ENCODE measurements around the gene SH3BP4. TPM values are rescaled to one million over a fixed set of nuclear protein-coding genes. Genes with fewer than 3 reads are reported as not detected.

SH3BP4 gene
- total and polyA plus RNA-seq, 2 of the 13 experiments (the other 11 are each of a cell fraction or from before 2014, with no cell fraction given), result 34.6 to 99.1 TPM

GRCh38 chr2:235078914-235079472, 127.2 kb downstream of the SH3BP4 start (continued):
- peak; percentile 83 for TF ChIP-seq SP1 (IDR thresholded peaks at IDR 0.05)
- TF ChIP-seq SP1 (CRISPR knock-in tag; IDR thresholded peaks at IDR 0.05), result no peak
- TF ChIP-seq, protein P1, sequence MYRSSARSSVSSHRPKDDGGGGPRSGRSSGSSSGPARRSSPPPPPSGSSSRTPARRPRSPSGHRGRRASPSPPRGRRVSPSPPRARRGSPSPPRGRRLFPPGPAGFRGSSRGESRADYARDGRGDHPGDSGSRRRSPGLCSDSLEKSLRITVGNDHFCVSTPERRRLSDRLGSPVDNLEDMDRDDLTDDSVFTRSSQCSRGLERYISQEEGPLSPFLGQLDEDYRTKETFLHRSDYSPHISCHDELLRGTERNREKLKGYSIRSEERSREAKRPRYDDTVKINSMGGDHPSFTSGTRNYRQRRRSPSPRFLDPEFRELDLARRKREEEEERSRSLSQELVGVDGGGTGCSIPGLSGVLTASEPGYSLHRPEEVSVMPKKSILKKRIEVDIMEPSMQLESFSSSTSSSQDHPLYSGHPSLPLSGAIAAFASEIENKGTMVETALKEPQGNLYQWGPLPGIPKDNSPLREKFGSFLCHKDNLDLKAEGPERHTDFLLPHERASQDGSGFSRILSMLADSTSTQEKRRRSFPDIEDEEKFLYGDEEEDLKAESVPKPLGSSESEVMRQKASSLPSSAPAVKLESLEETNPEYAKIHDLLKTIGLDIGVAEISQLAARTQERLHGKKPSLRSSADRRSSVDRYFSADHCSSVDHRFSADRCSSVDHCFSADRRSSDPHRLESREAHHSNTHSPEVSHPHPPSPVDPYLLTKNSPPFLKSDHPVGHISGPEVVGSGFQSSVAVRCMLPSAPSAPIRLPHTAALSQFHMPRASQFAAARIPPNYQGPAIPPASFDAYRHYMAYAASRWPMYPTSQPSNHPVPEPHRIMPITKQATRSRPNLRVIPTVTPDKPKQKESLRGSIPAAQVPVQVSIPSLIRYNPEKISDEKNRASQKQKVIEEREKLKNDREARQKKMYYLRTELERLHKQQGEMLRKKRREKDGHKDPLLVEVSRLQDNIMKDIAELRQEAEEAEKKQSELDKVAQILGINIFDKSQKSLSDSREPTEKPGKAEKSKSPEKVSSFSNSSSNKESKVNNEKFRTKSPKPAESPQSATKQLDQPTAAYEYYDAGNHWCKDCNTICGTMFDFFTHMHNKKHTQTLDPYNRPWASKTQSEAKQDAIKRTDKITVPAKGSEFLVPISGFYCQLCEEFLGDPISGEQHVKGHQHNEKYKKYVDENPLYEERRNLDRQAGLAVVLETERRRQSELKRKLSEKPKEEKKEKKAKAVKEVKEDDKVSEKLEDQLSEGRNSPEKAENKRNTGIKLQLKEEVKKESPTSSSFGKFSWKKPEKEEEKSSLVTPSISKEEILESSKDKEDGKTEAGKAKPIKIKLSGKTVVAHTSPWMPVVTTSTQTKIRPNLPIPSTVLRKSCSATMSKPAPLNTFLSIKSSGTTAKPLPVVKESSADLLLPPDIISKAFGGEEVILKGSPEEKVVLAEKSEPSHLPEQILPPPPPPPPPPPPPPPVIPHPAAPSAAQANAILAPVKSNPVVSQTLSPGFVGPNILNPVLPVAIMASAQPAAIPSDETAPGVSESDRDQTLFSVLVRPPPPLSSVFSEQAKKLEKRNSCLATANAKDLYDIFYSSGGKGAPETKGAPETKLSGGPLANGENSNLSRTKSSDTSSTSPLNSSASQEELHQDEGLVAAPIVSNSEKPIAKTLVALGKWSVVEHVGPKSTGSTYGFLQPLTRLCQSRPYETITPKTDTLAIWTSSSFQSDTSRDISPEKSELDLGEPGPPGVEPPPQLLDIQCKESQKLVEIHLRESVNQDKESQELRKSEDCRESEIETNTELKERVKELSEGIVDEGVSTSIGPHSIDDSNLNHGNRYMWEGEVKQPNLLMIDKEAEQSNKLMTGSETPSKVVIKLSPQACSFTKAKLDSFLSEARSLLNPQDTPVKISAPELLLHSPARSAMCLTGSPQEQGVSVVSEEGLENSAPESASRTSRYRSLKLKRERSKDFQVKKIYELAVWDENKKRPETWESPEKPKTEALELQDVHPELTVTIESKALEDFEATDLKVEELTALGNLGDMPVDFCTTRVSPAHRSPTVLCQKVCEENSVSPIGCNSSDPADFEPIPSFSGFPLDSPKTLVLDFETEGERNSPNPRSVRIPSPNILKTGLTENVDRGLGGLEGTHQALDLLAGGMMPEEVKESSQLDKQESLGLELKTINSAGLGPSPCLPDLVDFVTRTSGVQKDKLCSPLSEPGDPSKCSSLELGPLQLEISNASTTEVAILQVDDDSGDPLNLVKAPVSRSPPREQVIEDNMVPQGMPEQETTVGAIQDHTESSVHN (CRISPR knock-in tag; IDR thresholded peaks at IDR 0.05), result no peak
- no peak for TF ChIP-seq NFIB (CRISPR knock-in tag; IDR thresholded peaks at IDR 0.05; ENCODE audit: borderline replicate concordance)
- TF ChIP-seq NKX3-1 (CRISPR knock-in tag; IDR thresholded peaks at IDR 0.05), result no peak
- no peak for TF ChIP-seq ZNF207 (IDR thresholded peaks at IDR 0.05; ENCODE audit: borderline replicate concordance)
- no peak for TF ChIP-seq THYN1 (CRISPR knock-in tag; IDR thresholded peaks at IDR 0.05; ENCODE audit: borderline replicate concordance, low read depth)
- TF ChIP-seq NONO (IDR thresholded peaks at IDR 0.05), result peak; percentile 41; the same call in 1 of the 2 replicates
- TF ChIP-seq NONO (CRISPR knock-in tag; conservative IDR thresholded peaks at IDR 0.05), result no peak
- TF ChIP-seq ZNF296 (CRISPR knock-in tag; conservative IDR thresholded peaks at IDR 0.05), result no peak
- no peak for TF ChIP-seq PAWR (CRISPR knock-in tag; IDR thresholded peaks at IDR 0.05; ENCODE audit: borderline replicate concordance)
- TF ChIP-seq PAF1 (CRISPR knock-in tag; IDR thresholded peaks at IDR 0.05), result no peak
- TF ChIP-seq SNAI1 (CRISPR knock-in tag; IDR thresholded peaks at IDR 0.05; ENCODE audit: borderline replicate concordance), result no peak
- no peak for TF ChIP-seq MATR3 (CRISPR knock-in tag; IDR thresholded peaks at IDR 0.05)
- no peak for TF ChIP-seq CREB3 (CRISPR knock-in tag; IDR thresholded peaks at IDR 0.05)
- no peak for TF ChIP-seq RAD21 (CRISPR knock-in tag; IDR thresholded peaks at IDR 0.05)
- peak; percentile 69; the same call in 1 of the 2 replicates for TF ChIP-seq ATM (IDR thresholded peaks at IDR 0.05; ENCODE audit: borderline replicate concordance)
- no peak for TF ChIP-seq GABPB1 (CRISPR knock-in tag; IDR thresholded peaks at IDR 0.05)
- TF ChIP-seq THAP11 (CRISPR knock-in tag; IDR thresholded peaks at IDR 0.05), result no peak
- TF ChIP-seq, protein P2, sequence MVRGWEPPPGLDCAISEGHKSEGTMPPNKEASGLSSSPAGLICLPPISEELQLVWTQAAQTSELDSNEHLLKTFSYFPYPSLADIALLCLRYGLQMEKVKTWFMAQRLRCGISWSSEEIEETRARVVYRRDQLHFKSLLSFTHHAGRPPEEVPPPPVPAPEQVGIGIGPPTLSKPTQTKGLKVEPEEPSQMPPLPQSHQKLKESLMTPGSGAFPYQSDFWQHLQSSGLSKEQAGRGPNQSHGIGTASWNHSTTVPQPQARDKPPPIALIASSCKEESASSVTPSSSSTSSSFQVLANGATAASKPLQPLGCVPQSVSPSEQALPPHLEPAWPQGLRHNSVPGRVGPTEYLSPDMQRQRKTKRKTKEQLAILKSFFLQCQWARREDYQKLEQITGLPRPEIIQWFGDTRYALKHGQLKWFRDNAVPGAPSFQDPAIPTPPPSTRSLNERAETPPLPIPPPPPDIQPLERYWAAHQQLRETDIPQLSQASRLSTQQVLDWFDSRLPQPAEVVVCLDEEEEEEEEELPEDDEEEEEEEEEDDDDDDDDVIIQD (CRISPR knock-in tag; IDR thresholded peaks at IDR 0.05; ENCODE audit: low read depth), result no peak
- peak; percentile 97 for TF ChIP-seq SOX6 (IDR thresholded peaks at IDR 0.05)
- TF ChIP-seq SOX6 (CRISPR knock-in tag; IDR thresholded peaks at IDR 0.05), result no peak
- TF ChIP-seq ZNF616 (CRISPR knock-in tag; IDR thresholded peaks at IDR 0.05; ENCODE audit: low read depth), result no peak

All from HepG2 (cell line).